Stomach (tissue), 4 donors: Measurements from ENCODE around the gene THOP1.

Source experiments
- CTCF ChIP-seq, 7 experiments: fragments of 450-650 bp in 4 of 7; fragments of 200-600 bp in 3 of 7; sonication (generic) in 3 of 7; IDR thresholded peaks; one replicate each; pipeline ENCODE4 v1.5.1; 2016 to 2019; ENCODE audit warnings: antibody characterized with exemption in 7 of 7, control low read depth in 2 of 7, mild to moderate bottlenecking in 1 of 7
- POLR2A ChIP-seq, 4 donors: fragments of 450-650 bp; IDR thresholded peaks; one replicate each; pipeline ENCODE4 v1.6.1; 2016; ENCODE audit warnings: antibody characterized with exemption in 4 of 4, control low read depth in 2 of 4, mild to moderate bottlenecking in 1 of 4, moderate library complexity in 1 of 4

GRCh38 chr19:2804156-2805004 lies 19.1 kb downstream of the THOP1 start:
- TF ChIP-seq CTCF (IDR thresholded peaks at IDR 0.05) (no peak), POLR2A (IDR thresholded peaks at IDR 0.05) (no peak)
